GM08714 (cell line): ENCODE data around the gene RARA.

Source experiments
- H3K4me3 ChIP-seq: fragments of 200-500 bp; sonication (Bioruptor generic); 2 replicates; pipeline ENCODE4 v1.5.1; 2014; ENCODE audit warnings: mild to moderate bottlenecking, low read length, inconsistent platforms
- ZNF274 ChIP-seq: IDR thresholded peaks from 2 replicates; pipeline ENCODE4 v1.6.1; 2012; ENCODE audit warnings: mild to moderate bottlenecking, low read depth, low read length

RARA gene

GRCh38 chr17:40307001-40307730 lies 1.8 kb upstream of the RARA start:
- no peak for TF ChIP-seq ZNF274
- H3K4me3 ChIP-seq, result no peak overlapping the region

- TF ChIP-seq ZNF274, result no peak
- H3K4me3 ChIP-seq, result no peak overlapping the region
Observed at GRCh38 chr17:40307740-40308239, 1.2 kb upstream of the RARA start.

- no peak for TF ChIP-seq ZNF274
- H3K4me3 ChIP-seq, result no peak overlapping the region
Observed at GRCh38 chr17:40309949-40310510, 1.1 kb downstream of the RARA start.

GRCh38 chr17:40310882-40311391 lies 2.0 kb downstream of the RARA start:
- H3K4me3 ChIP-seq, result no peak overlapping the region
- TF ChIP-seq ZNF274, result no peak

DNA sequence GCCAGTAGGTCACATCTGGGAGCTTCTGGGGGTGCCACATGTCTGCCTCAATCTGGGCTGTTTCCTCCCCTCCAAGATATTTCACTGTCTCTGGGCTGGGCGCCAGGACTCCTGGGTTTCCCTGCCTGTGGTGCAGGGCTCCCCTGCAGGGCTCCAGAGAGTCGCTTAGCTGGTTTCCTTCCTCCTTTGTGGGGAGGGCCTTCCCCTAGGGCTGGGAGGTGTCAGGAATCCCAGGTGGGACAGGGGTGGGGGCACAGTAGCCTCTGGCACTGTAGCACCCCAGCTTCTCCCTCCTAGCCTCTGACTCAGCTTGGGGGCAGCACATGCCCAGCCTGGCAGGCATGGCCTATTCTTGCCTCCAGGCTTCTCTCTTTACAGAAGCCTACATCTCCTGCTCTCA lies 2.6 kb downstream of the RARA start:
- H3K4me3 ChIP-seq, result no peak overlapping the region
- TF ChIP-seq ZNF274, result no peak

DNA sequence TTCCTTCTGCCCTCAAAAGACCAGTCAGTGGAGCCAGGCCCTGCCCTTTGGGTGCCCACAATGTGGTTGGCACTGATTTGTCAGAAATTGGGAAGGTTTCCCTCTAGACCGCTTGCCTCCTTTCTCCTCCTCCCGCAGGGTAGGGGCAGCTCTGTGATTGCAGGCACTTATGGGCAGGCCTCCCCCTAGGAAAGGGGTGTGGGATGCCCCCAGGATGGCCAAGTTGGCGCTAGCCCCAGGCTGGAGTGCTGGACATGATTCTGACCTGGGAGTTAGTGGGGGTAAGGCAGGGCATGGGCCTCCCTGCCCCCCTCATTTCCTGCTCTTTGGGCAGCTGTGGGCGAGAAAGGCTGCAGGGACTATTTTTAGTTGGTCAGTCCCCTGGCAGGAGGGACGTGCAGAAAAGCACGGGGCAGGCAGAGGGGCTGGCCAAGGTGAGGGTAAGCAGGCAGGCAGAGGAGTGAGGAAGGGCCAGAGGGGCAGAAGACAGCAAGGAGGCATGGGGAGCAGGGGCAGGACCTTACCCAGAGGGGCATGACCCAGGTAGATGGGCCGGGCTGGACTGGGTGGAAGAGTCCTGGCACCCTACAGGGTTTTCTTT lies 3.3 kb downstream of the RARA start:
- TF ChIP-seq ZNF274, result no peak
- no peak overlapping the region for H3K4me3 ChIP-seq

DNA sequence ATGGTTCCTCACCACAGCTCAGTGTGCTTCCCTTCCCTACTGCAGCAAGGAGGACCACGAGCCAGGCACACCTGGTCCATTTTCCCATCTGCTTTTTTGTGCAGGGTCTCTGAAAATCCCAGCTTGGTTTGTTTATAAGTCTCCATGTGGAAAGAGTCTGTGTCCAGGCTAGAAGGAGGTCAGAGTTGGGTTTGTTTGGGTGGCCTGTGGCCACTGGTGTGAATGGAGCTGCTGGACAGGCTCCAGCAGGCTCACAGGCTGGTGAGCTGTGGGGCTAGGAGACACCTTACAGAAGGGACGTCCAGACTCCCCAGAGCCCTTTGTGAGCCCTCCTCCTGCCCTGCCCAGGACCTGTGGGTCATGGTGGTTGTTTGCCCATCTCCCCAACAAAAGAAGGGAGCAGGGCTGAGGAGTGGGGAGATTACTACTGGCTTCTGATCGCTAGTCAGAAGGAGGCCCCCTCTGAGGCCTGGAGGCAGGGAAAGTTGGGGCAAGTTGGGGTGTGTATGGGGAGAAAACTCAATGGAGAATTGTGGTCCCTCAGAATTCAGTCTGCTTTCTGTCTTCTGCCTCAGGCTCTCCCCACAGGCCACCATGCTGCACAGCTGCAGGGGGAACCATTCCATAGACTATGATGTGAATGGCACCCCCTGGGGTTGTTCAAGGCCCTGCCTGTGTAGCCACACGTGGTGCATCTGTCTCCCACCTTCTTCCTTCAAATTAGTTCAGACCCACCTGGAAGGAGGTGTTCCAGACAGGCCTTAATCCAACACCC lies 4.1 kb downstream of the RARA start:
- TF ChIP-seq ZNF274, result no peak
- H3K4me3 ChIP-seq, result no peak overlapping the region

DNA sequence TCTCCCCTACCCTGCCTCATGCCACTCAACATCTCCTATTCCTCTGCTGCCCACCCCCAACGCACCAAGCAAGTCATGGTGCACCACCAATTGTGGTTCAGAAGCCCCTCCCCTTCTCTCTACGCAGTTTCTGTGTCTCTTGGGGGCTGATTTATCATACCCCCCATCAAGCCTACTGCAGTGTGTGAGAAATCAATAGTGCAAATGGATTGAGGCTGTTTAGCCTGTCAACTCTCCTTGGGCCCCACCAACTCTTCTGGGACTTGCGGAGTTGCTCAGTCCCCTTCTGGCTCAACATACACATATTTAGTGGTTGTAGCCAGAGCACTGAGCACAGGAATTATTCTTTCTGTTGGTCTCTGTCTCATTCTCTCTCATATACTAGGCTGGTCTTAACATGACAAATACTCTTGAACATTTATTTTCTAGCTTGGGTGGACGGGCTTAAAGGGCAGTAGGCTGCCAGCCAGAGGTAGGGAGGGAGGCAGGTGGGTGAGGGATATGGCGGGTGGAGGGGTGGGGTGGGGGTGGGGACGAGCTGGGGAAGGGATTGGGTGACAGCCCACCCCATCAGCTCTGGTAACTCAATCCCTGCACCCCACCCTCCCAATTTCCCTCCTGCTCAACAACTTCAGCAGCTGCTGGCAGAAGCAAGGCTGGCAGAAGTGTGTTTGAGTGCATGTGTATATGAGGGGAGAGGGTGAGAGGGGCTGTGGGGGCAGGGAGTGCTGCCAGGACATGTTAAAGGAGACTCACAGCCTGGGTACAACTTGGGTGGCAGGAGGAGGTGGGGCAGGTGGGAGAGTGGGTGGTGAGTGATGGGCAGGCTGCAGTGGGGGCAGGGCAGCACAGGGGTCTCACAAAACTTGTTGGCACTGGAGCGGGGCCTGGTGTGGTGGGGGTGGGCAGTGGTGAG lies 4.9 kb downstream of the RARA start:
- H3K4me3 ChIP-seq, result no peak overlapping the region
- TF ChIP-seq ZNF274, result no peak

DNA sequence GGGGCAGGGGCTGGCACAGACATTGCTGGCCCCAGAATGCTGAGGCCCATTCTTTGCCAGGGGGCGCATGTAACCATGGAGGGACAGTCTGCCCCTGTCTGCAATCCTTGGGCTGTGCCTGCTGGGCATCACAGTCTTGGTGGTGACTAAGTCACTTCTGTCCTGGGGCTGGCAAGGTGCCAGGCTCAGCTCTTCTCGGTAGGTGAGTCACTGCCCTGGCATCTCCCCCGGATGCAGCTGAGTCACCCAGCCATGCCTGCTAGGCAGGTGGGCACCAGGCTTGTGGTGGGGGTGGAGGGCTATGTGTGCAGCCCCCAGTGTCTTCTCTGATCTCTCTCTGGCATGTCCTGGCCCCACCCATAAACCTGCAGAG lies 5.6 kb downstream of the RARA start:
- no peak overlapping the region for H3K4me3 ChIP-seq
- TF ChIP-seq ZNF274, result no peak

- TF ChIP-seq ZNF274, result no peak
- no peak overlapping the region for H3K4me3 ChIP-seq
Observed at GRCh38 chr17:40315206-40315605, 6.2 kb downstream of the RARA start.

DNA sequence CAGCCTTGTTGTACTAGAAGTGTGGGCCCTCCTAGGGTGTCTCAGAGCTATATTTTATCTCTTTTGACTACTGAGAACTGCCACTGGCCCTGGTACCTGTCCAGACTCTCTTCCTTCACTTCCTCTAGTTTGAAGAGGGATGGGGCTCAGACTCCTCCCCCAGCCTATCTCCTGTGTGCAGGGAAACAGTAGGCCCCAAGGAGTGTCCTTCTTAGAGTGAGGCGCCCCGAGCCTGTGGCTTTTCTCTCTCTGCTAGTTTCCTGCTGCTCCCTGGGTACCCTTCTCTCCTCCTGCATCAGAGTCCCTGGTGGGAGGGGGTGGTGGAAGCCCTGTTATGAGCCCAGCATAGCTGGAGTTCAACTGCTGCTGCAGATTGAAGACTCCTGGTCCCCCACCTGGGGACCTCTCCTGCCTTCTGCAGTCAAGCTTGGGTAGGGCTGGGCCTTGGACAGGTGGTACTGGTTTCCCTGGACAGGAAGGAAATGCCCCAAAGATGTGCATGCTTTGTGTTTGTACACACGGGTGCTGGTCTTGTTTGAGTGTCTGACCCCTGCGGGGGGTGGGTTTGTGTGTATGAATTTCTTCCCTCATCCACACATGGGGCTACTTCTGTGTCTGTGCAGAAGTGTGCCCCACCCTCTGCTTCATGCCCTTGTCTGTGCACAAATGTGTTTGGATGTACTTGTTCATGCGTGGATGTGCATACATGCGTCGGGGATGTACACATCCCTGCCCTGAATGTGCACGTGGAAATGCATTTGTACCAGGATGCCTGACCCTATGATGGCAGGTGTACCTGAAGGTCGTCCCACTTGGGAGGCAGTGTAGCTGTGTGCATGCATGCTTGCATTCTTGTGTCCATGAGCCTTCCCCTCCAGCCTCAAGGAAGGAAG lies 6.9 kb downstream of the RARA start:
- TF ChIP-seq ZNF274, result no peak

DNA sequence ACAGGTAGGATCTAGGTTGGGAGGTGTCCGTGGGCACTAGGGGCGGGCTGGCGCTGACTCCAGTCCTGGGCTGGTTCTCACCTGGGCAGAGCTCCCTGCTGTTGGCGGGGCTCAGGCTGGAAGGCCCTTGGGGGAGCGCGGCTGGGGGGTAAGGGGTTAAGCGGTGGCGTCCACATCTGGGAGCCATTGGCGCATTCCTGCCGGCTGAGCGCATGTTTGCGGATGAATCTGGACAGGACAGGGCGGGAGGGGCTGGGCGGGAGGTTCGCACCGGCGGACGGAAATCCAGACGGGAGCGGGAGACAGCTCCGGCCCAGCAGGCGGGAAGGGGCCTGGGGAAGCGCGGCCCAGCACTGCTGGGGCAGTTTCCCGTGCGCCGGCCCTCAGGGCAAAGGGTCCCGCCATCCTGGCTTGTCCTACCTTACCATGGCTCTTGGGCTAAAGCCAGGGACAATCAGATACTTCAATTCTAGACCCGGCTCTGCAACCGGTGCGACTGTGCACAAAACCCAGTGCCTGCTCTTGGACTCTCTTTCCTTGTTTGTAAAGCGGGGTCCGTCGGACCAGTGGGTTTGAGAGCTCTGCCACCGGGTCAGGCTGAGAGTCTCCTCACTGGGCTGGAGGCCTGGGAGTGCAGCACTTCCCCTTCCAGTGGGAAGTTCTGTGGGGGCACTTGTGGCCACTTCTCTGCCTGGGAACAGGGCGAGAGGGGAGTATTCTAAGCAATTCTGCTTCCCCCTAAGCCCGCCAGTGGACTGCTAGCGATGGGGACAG lies 7.8 kb downstream of the RARA start:
- no peak for TF ChIP-seq ZNF274
- H3K4me3 ChIP-seq, result no peak overlapping the region

More for the DNA sequence above, 6.9 kb downstream of the RARA start:
- no peak overlapping the region for H3K4me3 ChIP-seq
